GM18519 (cell line): Measurements from ENCODE around the gene UBR4.
"Not testable (repeated sequence)": the region's sequence is repeated elsewhere in the genome, so short reads cannot be mapped to it uniquely, and the experiment has no call there.

Experiments
- ATAC-seq: cut with Tn5 transposase; IDR thresholded peaks from one replicate; pipeline ENCODE4 v1.9.1; 2021; ENCODE audit warnings: mild to moderate bottlenecking, moderate library complexity; ENCODE audit not compliant: unreplicated experiment, low FRiP score

UBR4 gene

DNA sequence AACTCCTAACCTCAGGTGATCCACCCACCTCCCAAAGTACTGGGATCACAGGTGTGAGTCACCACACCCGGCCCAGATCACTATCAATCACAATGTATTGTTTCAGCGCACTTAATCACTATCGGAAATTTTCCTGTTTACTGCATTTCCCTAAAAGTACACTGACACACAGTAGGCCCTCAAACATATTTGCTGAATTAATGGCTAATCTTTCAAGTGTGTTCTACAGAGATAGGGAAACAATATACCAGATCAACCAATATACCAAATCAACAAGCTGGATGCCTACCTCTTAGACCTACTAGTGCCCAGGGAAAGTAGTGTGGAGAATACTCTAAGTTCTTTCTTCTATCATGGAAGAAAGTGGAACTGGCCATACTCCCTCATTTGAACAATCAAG lies 17.1 kb downstream of the UBR4 start:
- no peak for ATAC-seq

DNA sequence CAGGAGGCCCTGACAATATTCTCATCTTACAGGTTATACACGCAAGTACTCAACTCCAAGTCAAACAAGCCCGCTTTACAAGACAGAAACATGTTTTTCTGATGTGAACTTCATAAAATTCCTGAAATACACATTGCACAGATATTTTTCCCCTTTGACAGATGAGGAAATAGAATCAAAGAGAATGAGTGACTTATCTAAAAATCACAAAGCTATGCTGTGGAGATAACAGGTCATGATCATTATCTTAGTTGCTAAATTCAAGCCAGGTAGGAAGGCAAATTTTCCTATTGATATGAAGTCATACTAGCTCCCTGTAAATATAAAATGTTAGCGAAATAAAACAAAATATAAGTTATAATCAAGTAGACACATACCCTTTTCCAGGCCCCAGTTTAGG lies 18.3 kb downstream of the UBR4 start:
- no peak for ATAC-seq

- ATAC-seq, result no peak
Observed at GRCh38 chr1:19190468-19190867, 19.6 kb downstream of the UBR4 start.

- no peak for ATAC-seq
Observed at GRCh38 chr1:19189270-19189669, 20.8 kb downstream of the UBR4 start.

- ATAC-seq, result no peak
Observed at GRCh38 chr1:19187852-19188251, 22.2 kb downstream of the UBR4 start.

DNA sequence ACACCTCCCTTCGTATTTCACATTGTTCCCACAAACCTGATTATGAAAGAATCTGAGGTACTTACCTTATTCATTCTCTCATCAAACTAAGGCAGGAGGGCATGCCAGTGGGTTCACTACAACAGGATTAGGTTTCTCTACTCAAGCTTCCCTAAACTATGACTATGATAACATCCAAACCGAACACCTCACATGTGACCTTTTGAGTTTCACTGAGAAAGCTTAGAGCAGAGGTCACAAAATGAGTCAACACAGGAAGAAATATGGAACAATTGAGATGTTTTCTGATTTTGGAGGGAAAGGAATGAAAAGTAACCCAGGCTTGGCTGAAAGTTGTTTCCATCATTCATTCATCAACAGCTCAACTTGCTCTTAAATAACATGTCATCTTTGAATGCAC lies 24.1 kb downstream of the UBR4 start:
- ATAC-seq, result no peak

DNA sequence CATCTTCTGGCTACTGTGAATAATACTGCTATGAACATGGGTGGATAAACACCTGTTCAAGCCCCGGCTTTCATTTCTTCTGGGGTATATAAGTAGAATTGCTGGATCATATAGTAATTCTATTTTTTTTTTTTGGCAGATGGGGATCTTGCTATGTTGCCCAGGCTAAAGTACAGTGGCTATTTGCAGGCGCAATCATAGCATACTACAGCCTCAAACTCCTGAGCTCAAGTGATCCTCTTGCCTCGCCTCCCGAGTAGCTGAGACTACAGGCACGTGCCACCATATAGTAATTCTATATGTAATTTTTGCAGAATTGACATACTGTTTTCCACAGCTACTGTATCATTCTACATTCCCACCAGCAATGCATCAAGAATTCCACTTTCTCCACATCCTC lies 27.8 kb downstream of the UBR4 start:
- no peak for ATAC-seq

DNA sequence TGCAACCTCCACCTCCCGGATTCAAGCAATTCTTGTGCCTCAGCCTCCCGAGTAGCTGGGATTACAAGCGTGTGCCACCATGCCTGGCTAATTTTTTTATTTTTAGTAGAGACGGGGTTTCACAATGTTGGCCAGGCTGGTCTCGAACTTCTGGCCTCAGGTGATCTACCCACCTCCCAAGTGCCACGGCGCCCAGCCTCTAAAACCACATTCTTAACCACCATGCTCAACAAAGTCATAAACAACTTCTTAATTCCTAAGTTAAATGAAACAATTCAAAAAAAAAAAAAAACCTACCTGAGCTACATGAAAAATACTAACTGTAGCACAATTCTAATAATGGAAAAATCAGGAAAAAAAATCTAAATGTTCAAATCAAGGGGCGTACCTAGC lies 29.8 kb downstream of the UBR4 start:
- ATAC-seq, result not testable (repeated sequence)

GRCh38 chr1:19179597-19180264 lies 30.3 kb downstream of the UBR4 start:
- no peak for ATAC-seq

DNA sequence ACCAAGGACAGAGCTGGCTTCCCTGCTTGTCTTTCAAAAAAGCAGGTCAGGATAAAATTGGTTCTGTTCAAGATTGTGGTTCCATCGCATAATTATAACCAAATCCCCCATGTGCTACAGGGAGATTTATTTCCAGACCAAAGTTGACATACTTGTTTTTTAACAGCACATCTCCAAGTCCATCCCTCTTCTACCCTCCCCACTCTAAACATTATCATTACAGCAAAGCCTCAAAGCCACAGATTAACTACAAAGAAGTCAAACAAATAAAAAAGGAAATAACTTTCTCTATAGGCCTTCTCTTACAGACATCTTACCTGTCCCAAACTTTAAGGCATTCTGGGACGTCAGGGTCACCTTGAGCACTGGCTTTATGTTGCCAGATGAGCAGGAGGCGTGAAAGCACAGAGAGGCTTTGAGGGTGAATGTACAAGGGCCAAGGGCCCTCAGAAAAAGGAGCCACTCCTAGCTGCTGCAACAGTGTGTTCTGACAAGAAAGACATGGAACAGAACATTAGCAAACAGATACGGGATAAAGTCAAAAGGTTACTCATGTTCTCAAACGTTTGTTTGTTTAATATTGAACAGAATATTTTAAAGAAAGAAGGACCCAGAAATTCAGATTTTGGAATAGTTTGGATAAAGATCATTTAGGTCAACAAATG lies 31.2 kb downstream of the UBR4 start:
- ATAC-seq, result no peak

DNA sequence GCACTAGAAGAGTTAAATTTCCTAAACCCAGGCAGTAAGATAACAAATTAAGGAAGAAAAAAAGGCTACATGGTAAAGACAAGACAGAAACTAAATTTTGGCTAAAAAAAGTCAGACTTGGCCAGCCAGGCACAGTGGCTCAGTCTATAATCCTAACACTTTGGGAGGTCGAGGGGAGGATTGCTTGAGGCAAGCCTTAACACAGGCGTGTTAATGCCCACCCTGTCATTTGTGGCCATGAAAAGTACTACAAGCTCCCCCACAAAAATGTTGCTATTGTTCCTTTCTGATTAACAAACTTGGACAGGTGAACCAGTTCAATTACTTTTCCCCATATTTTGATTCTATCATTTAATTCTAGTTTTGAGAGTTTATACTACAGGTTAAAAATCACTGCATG lies 32.3 kb downstream of the UBR4 start:
- no peak for ATAC-seq

DNA sequence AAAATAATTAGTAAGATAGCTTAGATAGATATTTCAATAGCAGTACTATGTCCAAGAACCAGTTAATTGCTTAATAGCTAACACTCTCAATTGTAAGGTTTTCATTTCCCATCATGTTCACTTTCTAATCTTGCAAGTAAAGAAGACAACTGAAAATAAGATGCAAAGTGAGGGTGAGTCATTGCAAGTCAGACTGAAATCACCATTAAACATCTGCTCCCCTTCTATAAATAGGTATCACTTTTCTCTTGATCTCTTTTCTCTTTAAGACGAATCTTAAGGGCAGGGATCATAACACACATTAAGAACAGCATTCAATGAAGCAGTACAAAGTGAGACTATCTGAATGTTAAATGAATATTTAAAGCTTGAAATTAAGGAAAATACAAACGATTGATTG lies 40.4 kb downstream of the UBR4 start:
- no peak for ATAC-seq

GRCh38 chr1:19167140-19167539 lies 42.9 kb downstream of the UBR4 start:
- ATAC-seq, result no peak

- no peak for ATAC-seq
Observed at GRCh38 chr1:19166066-19166465, 44.0 kb downstream of the UBR4 start.

DNA sequence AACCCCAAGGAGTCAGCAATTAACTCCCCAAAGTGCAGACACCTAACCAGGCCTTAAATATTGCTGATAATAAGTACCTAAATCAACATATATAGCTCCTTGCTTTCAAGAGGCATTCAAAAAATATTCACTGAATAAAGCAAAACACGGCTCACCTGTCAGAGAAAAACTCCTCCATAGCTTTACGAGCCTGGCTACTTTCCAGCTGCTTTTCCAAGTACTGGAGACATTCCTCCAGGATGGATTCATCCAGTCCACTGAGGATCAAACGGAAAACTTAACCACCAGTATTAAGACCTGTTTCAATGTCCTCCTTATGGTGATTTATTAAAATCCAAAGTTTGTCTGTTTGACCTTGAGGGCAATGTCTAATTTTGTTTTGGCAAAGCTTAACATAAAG lies 44.6 kb downstream of the UBR4 start:
- ATAC-seq, result no peak

DNA sequence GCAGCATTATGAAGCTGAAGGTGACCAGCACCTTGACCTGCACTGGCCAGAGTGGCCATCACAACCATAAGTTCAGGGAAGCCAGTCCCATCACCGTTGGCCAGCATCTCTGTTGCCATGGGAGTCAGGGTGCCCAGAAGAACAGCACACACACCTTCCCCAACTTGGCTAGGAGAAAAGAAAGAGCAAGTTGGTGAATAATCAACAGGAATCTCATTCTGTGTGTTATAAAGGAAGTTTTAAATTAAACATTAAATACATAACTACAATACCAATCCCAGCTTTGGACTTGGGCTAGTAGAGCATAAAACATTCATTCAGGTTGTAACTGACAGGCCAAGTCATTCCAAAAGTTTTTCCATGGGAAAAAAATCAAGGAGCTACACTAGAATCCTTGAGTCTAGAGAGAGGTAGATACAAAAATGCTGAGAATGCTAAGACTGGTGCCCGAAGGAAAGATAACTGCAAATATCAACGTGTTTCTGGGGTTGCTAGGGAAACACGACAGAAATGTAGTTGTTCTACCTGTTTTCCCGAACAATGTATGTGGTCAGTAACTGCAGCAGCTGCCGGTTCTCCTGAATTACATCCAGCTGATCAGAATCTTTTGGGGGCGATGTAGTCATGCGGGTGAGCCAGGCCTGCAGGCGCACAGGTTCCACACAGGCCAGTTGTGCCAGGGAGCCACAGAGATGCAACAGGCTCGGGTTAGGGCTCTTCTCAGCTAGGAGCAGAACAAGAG lies 45.6 kb downstream of the UBR4 start:
- ATAC-seq, result no peak

GRCh38 chr1:19163261-19163660 lies 46.8 kb downstream of the UBR4 start:
- ATAC-seq, result no peak

DNA sequence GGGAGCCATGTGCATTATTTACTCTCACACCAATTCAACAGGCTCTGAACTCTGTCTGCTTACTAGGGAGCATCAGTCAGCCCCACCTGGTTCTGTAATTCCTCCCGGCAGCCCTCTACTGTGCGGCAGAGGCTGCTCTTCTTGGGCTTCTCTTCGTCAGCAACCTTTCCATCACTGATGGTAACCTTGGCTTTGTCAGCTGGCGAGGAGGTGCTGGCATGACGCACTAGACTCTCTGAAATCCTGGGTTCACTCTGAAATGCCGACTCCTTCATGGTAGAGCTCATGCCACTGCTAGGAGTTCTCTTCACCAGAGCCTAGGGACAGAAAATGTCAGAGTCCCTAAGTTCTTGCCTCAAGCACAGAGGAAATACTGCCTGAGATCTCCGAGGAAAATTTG lies 49.2 kb downstream of the UBR4 start:
- ATAC-seq, result no peak

DNA sequence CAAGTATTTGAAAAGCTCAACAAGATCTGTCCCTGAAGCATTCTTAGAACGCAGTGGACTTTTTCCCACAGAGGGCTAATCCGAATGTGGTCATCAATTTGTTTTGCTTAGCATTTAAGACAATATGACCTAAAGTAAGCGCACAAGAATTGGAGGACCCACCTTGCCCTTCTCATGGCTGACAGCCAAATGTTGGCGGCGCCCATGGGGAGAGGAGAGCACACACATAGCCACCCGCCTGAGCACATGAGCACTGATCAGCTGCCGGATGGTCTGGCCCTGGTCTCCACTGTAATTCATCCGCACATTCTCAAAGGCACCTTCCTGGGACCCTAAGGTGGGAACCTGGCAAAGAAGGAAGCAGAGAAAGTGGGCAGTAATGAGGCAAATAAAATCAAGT lies 52.4 kb downstream of the UBR4 start:
- no peak for ATAC-seq

GRCh38 chr1:19156676-19157075 lies 53.4 kb downstream of the UBR4 start:
- no peak for ATAC-seq

DNA sequence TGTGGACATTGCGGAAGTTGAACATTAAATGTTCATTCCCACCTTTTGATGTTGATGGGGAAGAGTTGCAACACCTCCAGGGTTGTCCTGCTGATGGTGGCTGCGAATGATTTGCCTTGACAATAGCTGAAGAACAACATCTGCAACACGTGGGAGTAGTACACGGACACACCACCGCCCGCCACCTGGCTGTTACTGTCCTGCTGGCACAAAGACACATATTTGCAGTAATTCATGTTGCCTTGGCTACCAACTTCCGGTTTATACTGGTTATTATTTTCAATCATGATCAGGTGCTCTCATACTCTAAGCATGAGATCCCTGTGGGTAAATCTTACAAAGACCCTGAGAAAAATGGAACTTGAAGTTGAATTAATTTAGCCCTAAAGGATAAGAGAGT lies 55.2 kb downstream of the UBR4 start:
- no peak for ATAC-seq

- no peak for ATAC-seq
Observed at GRCh38 chr1:19153169-19153568, 56.9 kb downstream of the UBR4 start.
